Measurements from ENCODE around the gene NXPE3. TPM values are rescaled to one million over a fixed set of nuclear protein-coding genes. Genes with fewer than 3 reads are reported as not detected.
A peak's percentile ranks its signal among the peaks of the same experiment; 100 is the strongest.
"Not testable (repeated sequence)": the region's sequence is repeated elsewhere in the genome, so short reads cannot be mapped to it uniquely, and the experiment has no call there.

NXPE3 gene
- total RNA-seq, 1 donor from 2014 or later: 3.9 TPM

GRCh38 chr3:101858464-101859030 lies 79.5 kb downstream of the NXPE3 start:
- Histone ChIP-seq H3K4me3 (ENCODE audit: low read depth, low read length) (no peak overlapping the region), H3K36me3 (ENCODE audit: control insufficient read depth, insufficient read depth, low read length) (peaks cover 20% of the 10 kb centered on the region), H3K27me3 (ENCODE audit: control insufficient read depth, insufficient read depth, low read length) (no peaks in the 10 kb centered on the region)
- no peak for TF ChIP-seq CTCF (IDR thresholded peaks at IDR 0.05; ENCODE audit: insufficient read depth, low read length, severe bottlenecking)
- DNase-seq (ENCODE audit: low read depth) (no peak), FAIRE-seq (no peak)

GRCh38 chr3:101859882-101860448 lies 81.0 kb downstream of the NXPE3 start:
- H3K27me3 ChIP-seq (ENCODE audit: control insufficient read depth, insufficient read depth, low read length): no peaks in the 10 kb centered on the region
- peaks cover 16% of the 10 kb centered on the region for H3K36me3 ChIP-seq (ENCODE audit: control insufficient read depth, insufficient read depth, low read length)
- FAIRE-seq: no peak
- no peak overlapping the region for H3K4me3 ChIP-seq (ENCODE audit: low read depth, low read length)
- no peak for TF ChIP-seq CTCF (IDR thresholded peaks at IDR 0.05; ENCODE audit: insufficient read depth, low read length, severe bottlenecking)
- DNase-seq (ENCODE audit: low read depth): no peak

- no peak for TF ChIP-seq CTCF (IDR thresholded peaks at IDR 0.05; ENCODE audit: insufficient read depth, low read length, severe bottlenecking)
- Histone ChIP-seq H3K36me3 (ENCODE audit: control insufficient read depth, insufficient read depth, low read length) (peaks cover 13% of the 10 kb centered on the region), H3K27me3 (ENCODE audit: control insufficient read depth, insufficient read depth, low read length) (no peaks in the 10 kb centered on the region), H3K4me3 (ENCODE audit: low read depth, low read length) (no peak overlapping the region)
- DNase-seq (ENCODE audit: low read depth) (no peak), FAIRE-seq (no peak)
Observed at GRCh38 chr3:101861212-101861788, 82.3 kb downstream of the NXPE3 start.

- DNase-seq (ENCODE audit: low read depth): no peak
- Histone ChIP-seq H3K4me3 (ENCODE audit: low read depth, low read length) (no peak overlapping the region), H3K36me3 (ENCODE audit: control insufficient read depth, insufficient read depth, low read length) (peaks cover 11% of the 10 kb centered on the region), H3K27me3 (ENCODE audit: control insufficient read depth, insufficient read depth, low read length) (no peaks in the 10 kb centered on the region)
- TF ChIP-seq CTCF (IDR thresholded peaks at IDR 0.05; ENCODE audit: insufficient read depth, low read length, severe bottlenecking): no peak
- FAIRE-seq: no peak
Observed at GRCh38 chr3:101861789-101862415, 82.9 kb downstream of the NXPE3 start.

GRCh38 chr3:101862416-101863165 lies 83.6 kb downstream of the NXPE3 start:
- Histone ChIP-seq H3K36me3 (ENCODE audit: control insufficient read depth, insufficient read depth, low read length) (peaks cover 5% of the 10 kb centered on the region), H3K4me3 (ENCODE audit: low read depth, low read length) (no peak overlapping the region), H3K27me3 (ENCODE audit: control insufficient read depth, insufficient read depth, low read length) (no peaks in the 10 kb centered on the region)
- FAIRE-seq (no peak), DNase-seq (ENCODE audit: low read depth) (peak; percentile 60)
- TF ChIP-seq CTCF (IDR thresholded peaks at IDR 0.05; ENCODE audit: insufficient read depth, low read length, severe bottlenecking): no peak

- not testable (repeated sequence) for DNase-seq (ENCODE audit: low read depth); H3K4me3 ChIP-seq (ENCODE audit: low read depth, low read length); FAIRE-seq; H3K36me3 ChIP-seq (ENCODE audit: control insufficient read depth, insufficient read depth, low read length); H3K27me3 ChIP-seq (ENCODE audit: control insufficient read depth, insufficient read depth, low read length)
Observed at GRCh38 chr3:101864926-101865325, 85.9 kb downstream of the NXPE3 start.

Data from bronchial epithelial cell (primary cell).